PC-9 (cell line): ENCODE data around the gene VIM.

Source experiments
- EZH2 ChIP-seq: fragments of 200-600 bp; sonication (generic); IDR thresholded peaks from 2 replicates; pipeline ENCODE4 v1.8.0; 2017; ENCODE audit warnings: antibody characterized with exemption, low read depth
- TF ChIP-seq, protein P1 (sequence below): fragments of 200-600 bp; sonication (generic); conservative IDR thresholded peaks from 2 replicates; pipeline ENCODE4 v1.6.1; 2017; ENCODE audit warnings: mixed run types, antibody characterized with exemption, mild to moderate bottlenecking, moderate library complexity

DNA sequence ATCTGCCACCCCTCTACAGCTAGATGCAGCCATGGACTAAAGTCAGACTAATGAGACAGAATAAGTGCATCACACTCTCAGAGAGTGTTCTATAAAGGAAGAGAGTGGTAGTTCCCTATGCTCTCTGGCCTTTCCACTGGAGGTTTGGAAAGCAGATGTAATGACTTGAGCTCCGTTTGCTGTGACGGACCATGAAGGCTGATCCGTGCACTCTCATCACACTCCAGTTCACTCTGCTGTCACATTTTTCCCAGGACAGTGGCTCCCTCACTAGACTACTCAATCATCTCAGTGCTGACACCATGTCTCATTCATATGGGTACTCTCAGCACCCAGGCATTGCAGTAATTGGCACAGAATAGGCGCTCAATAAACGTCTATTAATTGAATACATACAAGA lies 46.9 kb upstream of the VIM start:
- TF ChIP-seq, protein P1, sequence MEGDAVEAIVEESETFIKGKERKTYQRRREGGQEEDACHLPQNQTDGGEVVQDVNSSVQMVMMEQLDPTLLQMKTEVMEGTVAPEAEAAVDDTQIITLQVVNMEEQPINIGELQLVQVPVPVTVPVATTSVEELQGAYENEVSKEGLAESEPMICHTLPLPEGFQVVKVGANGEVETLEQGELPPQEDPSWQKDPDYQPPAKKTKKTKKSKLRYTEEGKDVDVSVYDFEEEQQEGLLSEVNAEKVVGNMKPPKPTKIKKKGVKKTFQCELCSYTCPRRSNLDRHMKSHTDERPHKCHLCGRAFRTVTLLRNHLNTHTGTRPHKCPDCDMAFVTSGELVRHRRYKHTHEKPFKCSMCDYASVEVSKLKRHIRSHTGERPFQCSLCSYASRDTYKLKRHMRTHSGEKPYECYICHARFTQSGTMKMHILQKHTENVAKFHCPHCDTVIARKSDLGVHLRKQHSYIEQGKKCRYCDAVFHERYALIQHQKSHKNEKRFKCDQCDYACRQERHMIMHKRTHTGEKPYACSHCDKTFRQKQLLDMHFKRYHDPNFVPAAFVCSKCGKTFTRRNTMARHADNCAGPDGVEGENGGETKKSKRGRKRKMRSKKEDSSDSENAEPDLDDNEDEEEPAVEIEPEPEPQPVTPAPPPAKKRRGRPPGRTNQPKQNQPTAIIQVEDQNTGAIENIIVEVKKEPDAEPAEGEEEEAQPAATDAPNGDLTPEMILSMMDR: no peak
- TF ChIP-seq EZH2: no peak
